SKM-1 treated with dmso at 0.1 percent for 144 hours (cell line): ENCODE results near the gene ZNF628.
A peak's percentile ranks its signal among the peaks of the same experiment; 100 is the strongest.
"Not testable (repeated sequence)": the region's sequence is repeated elsewhere in the genome, so short reads cannot be mapped to it uniquely, and the experiment has no call there.

ENCODE experiments used
- DNase-seq: peaks from one replicate; lab custom pipeline; 2025; ENCODE audit not compliant: unreplicated experiment; lab: John Stamatoyannopoulos, UW

Gene ZNF628

DNA sequence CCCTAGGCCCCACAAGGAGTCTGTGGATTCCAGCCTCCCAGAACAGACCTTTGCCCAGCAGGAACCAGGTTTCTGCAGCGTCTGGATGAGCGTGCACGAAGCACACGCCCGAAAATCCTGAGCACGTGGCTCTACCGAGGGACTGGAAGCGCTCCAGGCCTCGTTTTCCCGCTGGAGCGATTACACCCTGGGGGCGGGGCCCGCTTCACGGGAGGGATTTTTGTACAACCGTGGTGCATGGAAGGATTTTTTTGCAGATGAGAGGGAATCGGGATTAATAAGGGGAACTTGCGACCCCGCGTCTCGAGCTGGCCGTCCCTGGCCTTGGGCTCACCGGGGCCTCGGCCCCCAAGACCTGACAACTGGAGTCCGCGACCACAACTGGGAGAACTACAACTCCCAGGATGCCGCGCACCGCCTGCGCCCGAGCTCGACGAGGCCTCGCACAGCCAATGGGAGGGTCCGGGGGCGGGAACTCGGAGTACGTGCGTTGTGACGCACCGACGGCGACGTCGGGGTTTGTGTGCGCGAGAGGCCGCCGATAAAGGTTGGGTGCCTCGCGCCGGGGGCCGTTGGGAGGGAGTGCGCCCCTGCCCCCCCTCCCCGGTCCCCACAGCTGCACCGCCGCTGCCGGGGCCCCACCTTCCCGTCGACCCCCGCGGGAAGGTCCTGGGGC, at the start of gene ZNF628:
TSS of gene ZNF628 (plus strand) at position 518 of the 676 bp plus-strand sequence. CDS start 3,294 bp downstream, outside the sequence.
- DNase-seq: peak; percentile 64

DNA sequence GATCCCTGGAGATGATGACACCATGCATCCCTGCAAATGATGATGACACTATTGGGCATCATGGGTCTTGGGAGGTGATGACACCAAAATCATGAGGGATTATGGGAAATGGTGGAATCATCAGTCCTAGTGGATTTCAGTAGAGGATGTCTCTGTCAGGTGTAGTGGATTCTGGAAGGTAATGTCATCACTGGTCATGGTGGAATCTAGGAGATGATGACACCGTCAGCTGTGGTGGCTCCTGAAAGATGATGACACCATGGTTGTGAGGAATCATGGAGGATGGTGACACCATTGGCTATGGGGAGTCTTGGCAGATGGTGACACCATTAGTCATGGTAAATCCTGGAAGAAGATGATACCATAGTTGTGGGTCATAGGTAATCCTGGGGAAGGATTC, 45.2 kb upstream of the ZNF628 start:
- no peak for DNase-seq

DNA sequence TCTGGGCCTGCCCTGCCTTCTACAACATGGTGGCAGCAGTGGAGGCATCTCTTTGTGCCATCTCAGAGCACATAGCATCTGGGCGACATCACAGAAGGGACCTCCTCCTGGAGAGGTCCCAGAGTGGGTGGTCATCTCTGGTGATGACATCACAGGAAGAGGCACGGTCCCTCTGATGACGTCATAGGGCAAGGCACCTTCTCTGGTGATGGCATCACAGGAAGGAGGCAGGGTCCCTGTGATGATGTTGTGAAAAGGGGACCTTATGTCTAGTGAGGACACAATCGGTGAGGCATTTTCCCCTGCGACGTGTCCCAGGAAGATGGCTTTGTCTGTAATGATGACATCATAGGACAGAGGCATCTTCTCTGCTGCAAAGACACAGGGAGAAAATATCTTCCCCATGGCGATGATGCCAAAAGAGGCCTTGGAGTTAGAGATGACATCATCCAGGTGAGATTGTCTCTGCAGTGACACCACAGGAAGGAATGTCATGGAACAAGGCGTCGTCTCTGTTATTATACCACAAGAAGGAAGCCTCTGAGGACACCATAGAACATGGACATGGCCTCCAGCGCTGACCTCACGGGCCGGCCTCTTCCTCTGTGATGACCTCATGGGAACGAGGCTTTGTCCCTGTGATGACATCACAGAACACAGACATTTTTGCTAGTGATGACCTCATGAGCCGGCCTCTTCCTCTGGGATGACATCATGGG, 44.0 kb upstream of the ZNF628 start:
- DNase-seq: no peak

DNA sequence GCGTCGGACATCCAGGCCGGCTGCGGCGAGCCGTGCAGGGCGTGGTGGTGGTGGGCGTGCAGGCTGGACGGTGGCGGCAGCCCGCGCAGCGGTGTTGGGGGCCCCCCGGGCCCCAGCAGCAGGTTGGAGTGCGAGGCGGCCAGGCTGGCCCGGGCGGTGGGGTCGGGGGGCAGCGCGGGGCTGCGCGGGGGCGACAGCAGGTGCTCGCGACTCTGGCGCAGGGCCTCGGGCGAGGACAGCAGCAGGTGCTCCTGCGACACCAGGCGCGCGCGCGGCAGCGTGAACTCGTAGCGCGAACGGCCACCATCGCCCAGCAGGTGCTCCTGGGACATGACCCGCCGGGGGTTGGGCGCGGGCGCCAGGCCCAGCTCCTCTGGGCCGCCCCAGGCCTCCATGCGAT, 43.1 kb upstream of the ZNF628 start:
- DNase-seq: no peak

DNA sequence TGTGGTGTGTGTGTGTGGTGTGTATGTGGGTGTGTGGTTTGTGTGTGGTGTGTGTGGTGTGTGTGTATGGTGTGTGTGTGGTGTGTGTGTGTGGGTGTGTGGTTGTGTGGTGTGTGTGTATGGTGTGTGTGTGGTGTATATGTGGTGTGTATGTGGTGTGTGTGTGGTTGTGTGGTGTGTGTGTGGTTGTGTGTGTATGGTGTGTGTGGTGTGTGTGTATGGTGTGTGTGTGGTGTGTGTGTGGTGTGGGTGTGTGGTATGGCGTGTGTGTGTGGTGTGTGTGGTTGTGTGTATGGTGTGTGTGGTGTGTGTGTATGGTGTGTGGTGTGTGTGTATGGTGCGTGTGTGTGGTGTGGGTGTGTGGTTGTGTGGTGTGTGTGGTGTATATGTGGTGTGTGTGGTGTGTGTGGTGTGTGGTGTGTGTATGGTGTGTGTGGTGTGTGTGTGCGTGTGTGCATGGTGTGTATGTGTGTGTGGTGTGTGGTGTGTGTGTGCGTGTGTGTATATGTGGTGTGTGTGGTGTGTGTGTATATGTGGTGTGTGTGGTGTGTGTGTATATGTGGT, 42.0 kb upstream of the ZNF628 start:
- no peak for DNase-seq

DNA sequence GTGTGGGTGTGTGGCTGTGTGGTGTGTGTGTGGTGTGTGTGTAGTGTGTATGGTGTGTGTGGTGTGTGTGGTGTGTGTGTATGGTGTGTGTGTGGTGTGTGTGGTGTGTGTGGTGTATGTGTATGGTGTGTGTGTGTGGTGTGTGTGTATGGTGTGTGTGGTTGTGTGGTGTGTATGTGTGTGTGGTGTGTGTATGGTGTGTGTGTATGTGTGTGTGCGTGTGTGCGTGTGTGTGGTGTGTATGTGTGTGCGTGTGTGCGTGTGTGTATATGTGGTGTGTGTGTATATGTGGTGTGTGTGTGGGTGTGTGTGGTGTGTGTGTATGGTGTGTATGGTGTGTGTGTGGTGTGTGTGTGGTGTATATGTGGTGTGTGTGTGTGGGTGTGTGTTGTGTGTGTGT, 41.4 kb upstream of the ZNF628 start:
- no peak for DNase-seq

DNA sequence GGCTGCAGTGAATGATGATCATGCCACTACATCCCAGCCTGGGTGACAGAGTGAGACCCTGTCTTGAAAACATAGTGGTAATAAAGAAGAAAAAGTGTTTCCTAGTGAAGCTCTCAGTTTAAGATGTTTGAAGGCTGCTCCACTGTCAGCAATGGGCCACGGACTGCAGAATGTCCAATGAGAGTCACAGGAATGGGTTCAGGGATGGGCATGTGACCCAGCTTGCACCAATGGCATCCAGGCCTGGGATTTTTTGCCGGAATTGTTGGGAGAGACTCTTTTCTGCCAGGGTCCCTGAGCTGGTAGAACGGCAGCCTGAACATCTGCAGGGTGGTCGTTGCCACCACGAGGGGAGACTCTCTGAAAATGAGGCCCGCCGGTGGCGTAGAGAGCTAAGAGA, 39.6 kb upstream of the ZNF628 start:
- no peak for DNase-seq

DNA sequence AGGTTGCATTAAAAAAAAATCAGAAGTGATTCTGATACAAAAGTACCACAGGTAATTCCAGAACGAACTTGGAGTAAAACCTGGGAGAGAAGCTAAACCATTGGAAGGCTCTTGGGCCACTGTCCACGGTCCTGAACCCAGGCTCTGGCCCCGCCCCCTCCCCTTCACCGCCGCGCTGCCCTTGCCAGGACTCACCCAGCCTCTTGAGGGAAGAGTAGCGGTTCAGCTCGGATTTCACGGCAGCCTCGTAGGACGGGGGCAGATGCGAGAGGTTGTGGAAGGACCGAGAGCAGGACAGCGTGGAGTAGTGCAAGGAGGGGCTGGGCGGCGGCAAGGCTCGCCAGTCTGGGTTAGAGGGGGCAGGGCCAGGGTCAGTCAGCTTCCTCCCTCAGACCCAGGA, 39.0 kb upstream of the ZNF628 start:
- no peak for DNase-seq

DNA sequence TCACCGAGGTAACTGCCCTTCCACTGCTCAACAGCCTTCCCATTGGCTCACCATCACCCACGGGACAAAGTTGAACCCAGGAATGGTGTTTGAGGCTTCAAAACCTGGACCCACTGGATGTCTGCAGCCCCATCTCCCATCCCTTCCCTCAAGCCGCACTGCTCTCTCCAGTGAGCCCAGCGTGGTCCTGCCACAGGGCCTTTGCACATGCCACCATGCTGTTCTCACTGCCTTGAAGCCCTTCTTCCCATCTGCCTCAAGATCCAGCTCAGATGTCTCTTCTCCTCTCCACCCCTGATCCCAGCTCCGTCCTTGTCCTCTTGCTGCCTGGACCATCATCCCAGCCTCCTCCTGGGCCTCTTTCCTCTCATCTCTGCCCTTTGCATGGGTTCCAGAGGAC, 37.4 kb upstream of the ZNF628 start:
- no peak for DNase-seq

DNA sequence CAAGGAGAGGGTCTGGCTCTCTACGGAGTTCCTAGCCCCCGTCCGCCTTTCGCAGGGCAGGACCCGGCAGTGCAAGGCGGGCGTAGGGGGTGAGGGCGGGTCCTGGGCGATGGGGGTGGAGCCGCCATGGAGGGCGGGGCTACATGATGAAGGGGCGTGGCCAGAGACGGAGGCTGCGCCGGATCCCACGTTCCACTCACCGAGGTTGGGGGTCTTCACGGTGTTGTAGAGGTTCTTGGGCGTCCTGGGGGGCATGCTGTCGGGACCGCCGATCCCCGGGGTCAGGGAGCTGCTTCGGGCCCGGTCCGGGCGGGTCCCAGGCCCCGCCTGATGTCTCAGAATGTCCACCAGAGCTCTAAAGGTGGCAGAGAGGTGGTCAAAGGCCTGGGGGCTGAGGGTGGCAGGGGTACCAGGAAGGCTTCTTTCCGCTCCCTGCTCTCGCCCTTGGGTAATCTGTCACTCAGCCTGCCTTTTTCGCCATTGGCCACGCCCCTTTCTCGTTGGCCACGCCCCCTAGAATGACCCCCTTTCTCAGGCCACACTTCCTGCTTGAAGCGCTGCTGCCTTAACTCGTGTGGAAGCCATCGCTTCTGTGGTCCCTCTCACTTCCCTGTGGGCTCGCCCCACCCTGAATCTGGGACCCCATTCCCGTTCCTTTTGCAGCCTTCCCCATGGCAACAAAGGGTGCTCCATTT, 35.9 kb upstream of the ZNF628 start:
- no peak for DNase-seq

DNA sequence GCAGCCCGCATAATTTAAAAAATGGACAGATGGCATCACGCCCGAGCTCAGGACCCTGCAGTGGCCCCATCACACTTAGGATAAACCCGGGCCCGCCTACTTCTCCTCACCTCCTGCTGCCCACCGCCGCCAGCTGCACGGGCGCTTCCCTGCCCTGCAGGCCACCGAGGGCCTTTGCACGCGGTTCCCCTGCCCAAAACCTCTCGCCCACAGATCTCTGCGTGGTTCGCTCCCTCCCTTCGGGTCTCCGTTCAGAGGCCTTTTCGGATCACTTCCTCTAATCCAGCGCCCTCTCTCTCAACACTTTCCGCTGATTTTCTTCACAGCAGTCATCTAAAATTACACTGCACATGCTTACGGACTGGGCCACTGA, 35.1 kb upstream of the ZNF628 start:
- peak; percentile 31 for DNase-seq

DNA sequence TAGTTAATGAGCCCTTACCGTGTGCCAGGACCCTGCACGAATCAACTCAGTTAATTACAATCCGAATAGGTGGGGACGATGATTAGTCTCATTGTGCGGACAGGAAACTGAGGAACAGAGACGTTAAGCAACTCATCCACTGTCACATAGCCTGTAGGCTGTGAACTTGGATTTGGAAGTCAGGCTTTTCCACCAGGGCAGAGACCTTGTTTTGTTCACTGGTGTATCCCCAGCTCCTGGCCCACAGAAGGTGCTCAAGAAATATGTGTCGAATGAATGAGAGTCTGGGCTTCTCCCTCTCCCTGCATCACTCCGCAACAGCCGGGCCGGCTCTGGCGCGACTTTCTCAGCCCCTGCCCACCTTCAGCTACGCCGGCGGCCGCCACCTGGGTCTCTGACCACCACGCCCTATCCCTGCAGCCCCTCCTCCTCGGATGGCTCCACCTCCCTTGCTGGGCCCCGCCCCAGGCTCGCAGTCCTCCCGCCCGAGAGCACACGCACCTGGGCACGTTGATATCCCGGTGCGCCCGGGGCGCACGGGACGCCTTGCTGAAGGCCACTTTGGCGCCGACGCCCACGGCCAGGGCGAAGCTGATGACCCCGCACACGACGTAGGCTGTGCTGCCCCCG, 34.6 kb upstream of the ZNF628 start:
- DNase-seq: no peak

DNA sequence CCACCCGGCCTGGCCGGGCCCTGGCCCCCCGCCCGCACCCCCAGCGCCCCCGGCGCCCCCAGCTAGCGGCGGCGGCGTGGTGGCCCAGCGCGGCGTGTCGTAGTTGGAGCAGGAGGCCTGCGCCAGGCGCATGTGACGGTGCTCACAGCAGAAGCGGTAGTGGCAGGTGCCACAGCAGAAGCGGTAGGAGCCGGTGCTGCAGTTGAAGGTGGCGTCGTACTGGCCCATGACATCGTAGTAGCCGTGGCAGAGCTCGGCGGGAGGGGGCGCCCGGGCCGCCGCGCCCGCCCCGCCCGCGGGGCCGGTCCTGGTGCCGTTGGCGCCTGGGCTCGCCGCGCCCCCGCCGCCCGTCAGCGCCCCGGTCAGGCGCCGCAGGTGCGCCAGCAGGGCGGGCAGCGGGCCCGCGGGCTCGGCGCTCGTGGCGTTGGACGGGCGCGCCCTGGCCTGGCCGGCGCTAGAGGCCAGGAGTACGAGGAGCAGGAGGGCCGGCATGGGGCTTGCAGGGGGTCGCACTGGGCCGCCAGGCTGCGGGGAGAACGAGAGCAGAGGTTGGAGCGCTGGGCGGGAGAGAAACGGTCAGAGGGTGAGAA, 34.0 kb upstream of the ZNF628 start:
- DNase-seq: no peak

DNA sequence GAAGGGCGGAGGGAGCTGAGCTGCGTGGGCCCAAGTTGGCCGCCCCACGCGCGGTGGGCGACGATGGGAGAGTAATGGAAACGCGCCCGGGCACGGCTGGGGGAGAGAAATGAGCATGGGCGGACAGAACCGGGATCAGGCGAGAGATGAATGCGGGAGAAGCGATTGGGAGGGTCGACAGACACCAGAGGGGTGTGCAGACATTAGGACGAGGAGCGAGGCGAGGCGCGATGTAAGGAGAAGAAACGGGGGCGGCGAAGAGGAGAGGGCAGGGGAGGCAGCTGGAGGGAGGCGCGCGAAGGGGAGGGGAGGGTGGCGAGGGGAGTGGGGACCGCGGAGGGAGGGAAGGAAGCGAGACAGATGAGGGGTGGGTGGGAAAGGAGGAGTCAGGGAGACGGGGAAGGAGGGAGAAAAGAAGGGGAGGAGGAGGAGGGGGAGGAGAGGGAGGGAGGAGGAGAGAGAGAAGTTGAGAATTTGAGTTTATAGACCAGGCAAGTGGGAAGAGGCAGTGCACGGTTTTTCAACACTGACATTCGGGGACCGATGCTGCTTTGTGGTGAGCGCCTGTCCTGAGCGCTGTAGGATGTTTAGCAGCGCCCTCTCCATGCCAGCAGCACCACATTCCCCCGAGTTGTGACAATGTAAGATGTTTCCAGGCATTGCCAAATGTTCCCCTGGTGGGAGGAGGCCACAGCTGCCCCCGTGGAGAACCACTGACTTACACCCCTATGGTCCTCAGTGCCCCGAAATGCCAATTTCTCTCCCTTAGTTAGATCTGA, 33.2 kb upstream of the ZNF628 start, which contains the start of gene SHISA7:
TSS of gene SHISA7 (minus strand) at position 256 of the 779 bp plus-strand sequence. CDS start 437 bp downstream, outside the sequence.
- no peak for DNase-seq

DNA sequence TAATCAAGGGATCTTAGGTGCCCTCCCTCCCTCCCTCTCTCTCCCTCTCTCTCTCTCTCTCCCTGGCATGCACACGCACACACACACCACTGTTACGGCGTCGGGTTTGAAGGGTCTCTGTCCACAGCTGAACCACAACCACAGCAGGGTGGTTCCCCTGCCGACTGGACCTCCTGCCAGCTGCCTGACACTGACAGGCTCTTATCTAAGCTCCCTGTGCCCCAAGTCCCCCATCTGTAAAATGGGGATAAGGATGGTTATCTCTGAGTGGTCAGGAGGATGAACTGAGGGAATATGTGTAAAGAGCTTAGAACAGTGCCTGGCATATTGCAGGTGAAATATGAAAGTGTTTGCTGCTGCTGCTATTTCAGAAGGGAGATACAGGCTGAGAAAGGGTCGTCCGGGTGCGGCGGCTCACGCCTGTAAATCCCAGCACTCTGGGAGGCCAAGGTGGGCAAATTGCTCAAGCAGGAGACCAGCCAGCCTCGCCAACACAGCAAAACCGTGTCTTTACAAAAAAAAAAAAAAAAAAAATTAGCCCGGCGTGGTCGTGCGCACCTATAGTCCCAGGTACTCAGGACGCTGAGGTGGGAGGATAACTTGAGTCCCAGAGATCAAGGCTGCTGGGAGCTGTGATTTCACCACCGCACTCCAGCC, 32.5 kb upstream of the ZNF628 start:
- no peak for DNase-seq

DNA sequence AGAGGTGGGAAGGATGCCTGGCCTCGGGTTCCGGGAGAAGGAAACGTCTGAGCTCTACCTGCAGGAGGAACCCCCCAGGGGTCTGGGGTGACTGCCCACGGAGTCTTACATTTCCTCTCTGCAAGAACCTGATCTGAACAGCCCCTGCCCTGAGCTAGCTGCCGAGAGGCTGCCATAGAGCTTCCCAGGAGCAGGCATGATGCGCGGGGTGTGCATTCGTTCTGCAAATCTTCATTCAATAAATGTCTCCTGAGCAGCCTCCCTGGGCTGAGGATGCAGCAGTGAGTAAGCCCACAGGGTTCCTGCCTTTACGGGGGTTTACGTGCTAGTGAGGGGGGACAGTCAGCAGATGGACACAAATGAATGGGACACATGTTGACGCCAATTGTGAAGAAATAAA, 31.8 kb upstream of the ZNF628 start:
- DNase-seq: no peak

DNA sequence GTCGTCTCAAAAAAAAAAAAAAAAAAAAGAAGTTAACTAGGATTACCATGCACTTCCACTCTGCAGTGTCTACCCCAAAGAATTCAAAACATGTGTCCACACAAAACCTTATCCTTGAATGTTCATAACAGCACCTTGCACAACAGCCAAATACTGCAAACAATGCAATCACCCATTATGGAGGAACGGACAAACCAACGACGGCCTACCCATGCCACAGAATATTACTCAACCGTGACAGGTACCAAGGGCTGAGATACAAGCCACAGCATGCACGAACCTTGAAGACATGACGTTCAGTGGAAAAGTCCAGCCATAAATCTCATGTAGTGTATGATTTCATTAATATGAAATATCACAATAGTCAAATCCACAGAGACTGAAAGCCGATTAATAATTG, 30.4 kb upstream of the ZNF628 start:
- no peak for DNase-seq

DNA sequence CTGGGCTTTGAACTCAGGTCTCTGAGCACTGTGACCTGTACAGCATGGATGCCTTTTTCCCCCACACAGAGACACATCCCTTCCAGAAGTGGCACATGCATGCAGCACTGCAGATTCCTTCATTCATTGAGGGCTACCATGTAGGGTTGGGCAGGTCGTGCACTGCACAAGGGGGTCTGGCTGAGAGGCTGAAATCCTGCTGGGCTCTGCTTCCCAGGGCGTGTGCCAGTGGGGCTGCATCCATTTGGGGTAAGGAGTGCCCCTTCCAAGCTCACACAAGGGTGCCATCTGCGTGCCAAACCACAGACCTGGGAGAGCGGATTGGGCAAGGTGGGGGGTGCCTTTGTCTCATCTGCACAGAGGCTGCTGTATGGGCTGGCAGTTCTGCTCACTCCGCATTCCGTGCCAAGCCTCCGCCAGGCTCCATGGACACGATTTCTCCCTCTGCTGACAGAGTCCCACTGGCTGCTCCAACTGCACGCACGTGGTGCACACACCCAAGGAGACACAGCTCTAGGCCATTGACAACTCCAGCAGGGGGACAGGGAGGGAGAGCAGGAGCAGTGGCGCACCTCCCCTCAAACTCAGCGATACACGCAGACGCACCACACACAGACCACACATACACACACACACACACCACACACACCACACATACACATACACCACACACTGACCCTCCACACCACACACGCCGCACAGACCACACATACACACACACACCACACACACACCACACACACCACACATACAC, 28.8 kb upstream of the ZNF628 start:
- no peak for DNase-seq

DNA sequence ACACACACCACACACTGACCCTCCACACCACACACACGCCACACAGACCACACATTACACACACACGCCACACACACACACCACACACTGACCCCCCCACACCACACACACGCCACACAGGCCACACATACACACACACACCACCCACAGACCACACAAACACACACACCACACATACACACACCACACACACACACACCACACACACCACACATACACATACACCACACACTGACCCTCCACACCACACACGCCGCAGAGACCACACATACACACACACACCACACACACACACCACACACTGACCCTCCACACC, 28.3 kb upstream of the ZNF628 start:
- not testable (repeated sequence) for DNase-seq
